ENCODE results near the gene ASIC2.

The ASIC2 gene

GRCh38 chr17:33324736-33325135 lies 31.6 kb upstream of the ASIC2 start:
- TF ChIP-seq CTCF (IDR thresholded peaks at IDR 0.05) (no peak), ZFX (IDR thresholded peaks at IDR 0.05; ENCODE audit: borderline replicate concordance) (no peak)
- H3K27ac ChIP-seq: no peak overlapping the region

GRCh38 chr17:33322063-33322462 lies 29.0 kb upstream of the ASIC2 start:
- H3K27ac ChIP-seq: no peak overlapping the region
- TF ChIP-seq ZFX (IDR thresholded peaks at IDR 0.05; ENCODE audit: borderline replicate concordance) (no peak), CTCF (IDR thresholded peaks at IDR 0.05) (no peak)

- no peak overlapping the region for H3K27ac ChIP-seq
- TF ChIP-seq ZFX (IDR thresholded peaks at IDR 0.05; ENCODE audit: borderline replicate concordance): no peak
Measured at GRCh38 chr17:33318241-33318640, 25.1 kb upstream of the ASIC2 start.

- TF ChIP-seq ZFX (IDR thresholded peaks at IDR 0.05; ENCODE audit: borderline replicate concordance) (no peak), CTCF (IDR thresholded peaks at IDR 0.05) (no peak)
- H3K27ac ChIP-seq: no peak overlapping the region
Measured at GRCh38 chr17:33316746-33317145, 23.7 kb upstream of the ASIC2 start.

GRCh38 chr17:33310296-33310695 lies 17.2 kb upstream of the ASIC2 start:
- TF ChIP-seq ZFX (IDR thresholded peaks at IDR 0.05; ENCODE audit: borderline replicate concordance): no peak
- no peak for TF ChIP-seq CTCF (IDR thresholded peaks at IDR 0.05)

GRCh38 chr17:33303254-33303653 lies 10.2 kb upstream of the ASIC2 start:
- H3K27ac ChIP-seq: no peak overlapping the region
- TF ChIP-seq ZFX (IDR thresholded peaks at IDR 0.05; ENCODE audit: borderline replicate concordance): no peak
- no peak for TF ChIP-seq CTCF (IDR thresholded peaks at IDR 0.05)

More at GRCh38 chr17:33310296-33310695, 17.2 kb upstream of the ASIC2 start:
- no peak overlapping the region for H3K27ac ChIP-seq

GRCh38 chr17:33302394-33302793 lies 9.3 kb upstream of the ASIC2 start:
- TF ChIP-seq CTCF (IDR thresholded peaks at IDR 0.05) (no peak), ZFX (IDR thresholded peaks at IDR 0.05; ENCODE audit: borderline replicate concordance) (no peak)
- no peak overlapping the region for H3K27ac ChIP-seq

- H3K27ac ChIP-seq: no peak overlapping the region
- TF ChIP-seq CTCF (IDR thresholded peaks at IDR 0.05): no peak
Measured at GRCh38 chr17:33300241-33300640, 7.1 kb upstream of the ASIC2 start.
